IMR-90 (cell line): Measurements from ENCODE around the gene ROCK2. TPM values are rescaled to one million over a fixed set of nuclear protein-coding genes. Genes with fewer than 3 reads are reported as not detected.

Experiments used
- ATAC-seq: fragments of 200-7000 bp; cut with Tn5 transposase; 2 replicates; pipeline ENCODE4 v1.9.1; 2020; ENCODE audit warnings: low read depth, mild to moderate bottlenecking, moderate library complexity
- BruUV-seq: library from RNA; stranded (reverse); fragments of 400-500 nt; replicated peaks from 2 replicates; lab custom pipeline; 2021; lab: Mats Ljungman, UMichigan
- CTCF ChIA-PET: fragments of 300-600 bp; formaldehyde crosslinking; extraction: SDS; loops from one replicate; lab custom pipeline; 2021; ENCODE audit warnings: antibody characterized with exemption; lab: Yijun Ruan, JAX
- POLR2A ChIA-PET: fragments of 300-600 bp; sonication (Branson Sonifier 250); formaldehyde crosslinking; loops from one replicate; lab custom pipeline; 2022; ENCODE audit warnings: antibody characterized with exemption; ENCODE audit not compliant: unreplicated experiment; lab: Charles Lee
- DNase-seq: peaks from one replicate; pipeline ENCODE4 v3.0.0; 2013
- H2AFZ ChIP-seq: replicated peaks from 2 replicates; pipeline ENCODE3; 2013; ENCODE audit warnings: low read length, mild to moderate bottlenecking; ENCODE audit not compliant: poor library complexity
- H2AK5ac ChIP-seq: 2 replicates; pipeline ENCODE4 v1.6.1; 2013; ENCODE audit warnings: low read depth, low read length, inconsistent platforms
- H2AK9ac ChIP-seq: replicated peaks from 2 replicates; pipeline ENCODE3; 2013; ENCODE audit warnings: mild to moderate bottlenecking, low read depth, low read length, moderate library complexity; ENCODE audit not compliant: poor library complexity
- H2BK120ac ChIP-seq: 2 replicates; pipeline ENCODE4 v1.6.1; 2013; ENCODE audit warnings: low read depth, low read length, inconsistent platforms
- H2BK15ac ChIP-seq: 3 replicates; pipeline ENCODE4 v1.6.1; 2013; ENCODE audit warnings: low read depth, low read length, inconsistent platforms
- H2BK20ac ChIP-seq: 2 replicates; pipeline ENCODE4 v1.6.1; 2013; ENCODE audit warnings: low read depth, mild to moderate bottlenecking, inconsistent platforms, low read length, moderate library complexity
- H2BK5ac ChIP-seq: 2 replicates; pipeline ENCODE4 v1.6.1; 2013; ENCODE audit warnings: mild to moderate bottlenecking, low read depth, low read length, inconsistent platforms; ENCODE audit not compliant: poor library complexity, severe bottlenecking
- H3K14ac ChIP-seq: replicated peaks from 2 replicates; pipeline ENCODE4 v1.6.1; 2013; ENCODE audit warnings: low read depth, low read length, inconsistent platforms
- H3K18ac ChIP-seq: 2 replicates; pipeline ENCODE4 v1.6.1; 2013; ENCODE audit warnings: low read depth, low read length, control low read depth
- H3K23ac ChIP-seq: 2 replicates; pipeline ENCODE4 v1.6.1; 2013; ENCODE audit warnings: low read depth, low read length, inconsistent platforms
- H3K27ac ChIP-seq: 2 replicates; pipeline ENCODE4 v1.5.1; 2013; ENCODE audit warnings: mild to moderate bottlenecking, control low read depth, low read length; ENCODE audit not compliant: insufficient read depth
- H3K27me3 ChIP-seq: 2 replicates; pipeline ENCODE4 v1.6.1; 2013; ENCODE audit warnings: low read length; ENCODE audit not compliant: control insufficient read depth, insufficient read depth
- H3K36me3 ChIP-seq: 2 replicates; pipeline ENCODE4 v1.6.1; 2013; ENCODE audit warnings: low read length, mixed read lengths; ENCODE audit not compliant: control insufficient read depth, insufficient read depth
- H3K4ac ChIP-seq: 2 replicates; pipeline ENCODE4 v1.6.1; 2013; ENCODE audit warnings: low read depth, low read length, inconsistent platforms
- H3K4me1 ChIP-seq: 2 replicates; pipeline ENCODE4 v1.6.1; 2013; ENCODE audit warnings: low read length, mixed read lengths; ENCODE audit not compliant: control insufficient read depth, insufficient read depth
- H3K4me2 ChIP-seq: 2 replicates; pipeline ENCODE4 v1.6.1; 2013; ENCODE audit warnings: low read depth, mild to moderate bottlenecking, control low read depth, low read length, moderate library complexity
- H3K4me3 ChIP-seq: 2 replicates; pipeline ENCODE4 v1.5.1; 2013; ENCODE audit warnings: low read depth, mild to moderate bottlenecking, control low read depth, low read length, moderate library complexity; ENCODE audit not compliant: insufficient read depth
- H3K56ac ChIP-seq: 2 replicates; pipeline ENCODE4 v1.6.1; 2013; ENCODE audit warnings: low read length, inconsistent platforms; ENCODE audit not compliant: insufficient read depth; ENCODE audit errors: extremely low read depth
- H3K79me1 ChIP-seq, 2 experiments: 2 replicates each; pipeline ENCODE4 v1.6.1; 2013; ENCODE audit warnings: low read length in 2 of 2, inconsistent platforms in 1 of 2, low read depth in 1 of 2
- H3K9ac ChIP-seq: 2 replicates; pipeline ENCODE4 v1.6.1; 2013; ENCODE audit warnings: low read depth, low read length, control low read depth
- H3K9me1 ChIP-seq: 2 replicates; pipeline ENCODE4 v1.6.1; 2013; ENCODE audit warnings: low read length, inconsistent platforms; ENCODE audit not compliant: insufficient read depth
- H3K9me3 ChIP-seq: 2 replicates; pipeline ENCODE4 v1.6.1; 2013; ENCODE audit warnings: low read length; ENCODE audit not compliant: control insufficient read depth, insufficient read depth
- H4K20me1 ChIP-seq: 2 replicates; pipeline ENCODE4 v1.6.1; 2013; ENCODE audit warnings: low read length, inconsistent platforms; ENCODE audit not compliant: insufficient read depth
- H4K5ac ChIP-seq: 2 replicates; pipeline ENCODE4 v1.6.1; 2013; ENCODE audit warnings: mild to moderate bottlenecking, low read depth, low read length, control low read depth
- H4K8ac ChIP-seq, 2 experiments: 2 replicates each; pipeline ENCODE4 v1.6.1; 2013; ENCODE audit warnings: low read depth in 2 of 2, low read length in 2 of 2, control low read depth in 1 of 2, inconsistent platforms in 1 of 2
- H4K91ac ChIP-seq: 2 replicates; pipeline ENCODE4 v1.6.1; 2013; ENCODE audit warnings: low read depth, low read length, inconsistent platforms; ENCODE audit not compliant: insufficient read depth
- BHLHE40 ChIP-seq: fragments of 150-350 bp; IDR thresholded peaks from 2 replicates; pipeline ENCODE4 v1.6.1; 2016; ENCODE audit warnings: mild to moderate bottlenecking, low read depth, low read length
- CEBPB ChIP-seq: IDR thresholded peaks from 2 replicates; pipeline ENCODE4 v1.6.1; 2012; ENCODE audit warnings: low read depth, low read length, improper control_type of control experiment
- CHD1 ChIP-seq: IDR thresholded peaks from 2 replicates; pipeline ENCODE4 v1.6.1; 2012; ENCODE audit warnings: low read depth, low read length, improper control_type of control experiment
- CTCF ChIP-seq: conservative IDR thresholded peaks from 2 replicates; pipeline ENCODE4 v1.5.1; 2012; ENCODE audit warnings: mild to moderate bottlenecking, low read depth, low read length, improper control_type of control experiment
- ELK1 ChIP-seq: fragments of 150-350 bp; IDR thresholded peaks from 2 replicates; pipeline ENCODE4 v1.6.1; 2016; ENCODE audit warnings: low read depth, mild to moderate bottlenecking, low read length, moderate library complexity, borderline replicate concordance
- FOS ChIP-seq: fragments of 150-350 bp; IDR thresholded peaks from 2 replicates; pipeline ENCODE4 v1.6.1; 2016; ENCODE audit warnings: low read depth, low read length
- MAFK ChIP-seq: IDR thresholded peaks from 2 replicates; pipeline ENCODE4 v1.6.1; 2012; ENCODE audit warnings: low read depth, low read length, improper control_type of control experiment
- MAZ ChIP-seq: IDR thresholded peaks from 2 replicates; pipeline ENCODE4 v1.6.1; 2012; ENCODE audit warnings: low read depth, mild to moderate bottlenecking, low read length, improper control_type of control experiment, moderate library complexity, borderline replicate concordance
- MXI1 ChIP-seq: IDR thresholded peaks from 2 replicates; pipeline ENCODE4 v1.6.1; 2012; ENCODE audit warnings: low read depth, mild to moderate bottlenecking, low read length, moderate library complexity, borderline replicate concordance
- NFE2L2 ChIP-seq: fragments of 150-350 bp; IDR thresholded peaks from 2 replicates; pipeline ENCODE4 v1.6.1; 2016; ENCODE audit warnings: low read depth, mild to moderate bottlenecking, low read length
- POLR2A ChIP-seq: IDR thresholded peaks from 2 replicates; pipeline ENCODE4 v1.6.1; 2012; ENCODE audit warnings: mild to moderate bottlenecking, low read depth, low read length
- RAD21 ChIP-seq: IDR thresholded peaks from 2 replicates; pipeline ENCODE4 v1.6.1; 2012; ENCODE audit warnings: low read length, improper control_type of control experiment
- RCOR1 ChIP-seq: IDR thresholded peaks from 2 replicates; pipeline ENCODE4 v1.6.1; 2012; ENCODE audit warnings: mild to moderate bottlenecking, low read length, improper control_type of control experiment; ENCODE audit not compliant: insufficient replicate concordance
- RFX5 ChIP-seq: IDR thresholded peaks from 2 replicates; pipeline ENCODE4 v1.8.0; 2012; ENCODE audit warnings: low read depth, mild to moderate bottlenecking, low read length, moderate library complexity
- SMC3 ChIP-seq: fragments of 150-350 bp; IDR thresholded peaks from 2 replicates; pipeline ENCODE4 v1.6.1; 2016; ENCODE audit warnings: low read depth, mild to moderate bottlenecking, antibody characterized with exemption, low read length, moderate library complexity
- USF2 ChIP-seq: fragments of 150-350 bp; IDR thresholded peaks from 2 replicates; pipeline ENCODE4 v1.6.1; 2017; ENCODE audit warnings: mild to moderate bottlenecking, antibody characterized with exemption, low read length, low read depth
- WGBS, 2 experiments: methylation state at CpG; one replicate each; pipeline versions ENCODE4 v1.1.5 to v1.1.7; 2013; ENCODE audit warnings: missing lambda C conversion rate in 2 of 2; ENCODE audit not compliant: insufficient read length in 1 of 2; ENCODE audit errors: extremely low coverage in 2 of 2; 5-methylcytosine and 5-hydroxymethylcytosine counted together
- dilution Hi-C: fragments of 300-500 bp; cut with HindIII; formaldehyde crosslinking; loops from one replicate; pipeline ENCODE4 v1.14.3; 2018; ENCODE audit warnings: low sequenced_read_pairs; ENCODE audit not compliant: unreplicated experiment
- in situ Hi-C: fragments of 300-500 bp; cut with MboI; formaldehyde crosslinking; loops from 3 replicates; pipeline ENCODE4 v1.14.3; 2019; ENCODE audit warnings: low sequenced_read_pairs, inconsistent platforms, mixed read lengths
- intact Hi-C: fragments of 100-400 bp; cut with micrococcal nuclease; formaldehyde crosslinking; loops from 2 replicates; pipeline ENCODE4 v1.10.0; 2022
- polyA plus RNA-seq, 3 experiments: library from polyadenylated mRNA; depleted of rRNA; stranded (reverse); fragments of >200 nt; gene quantifications; 2 replicates each; pipeline ENCODE4 v1.2.3, GENCODE V29; 2012; ENCODE audit warnings: low replicate concordance in 1 of 3
- total RNA-seq: library from RNA; depleted of rRNA; stranded (reverse); fragments of >200 nt; gene quantifications from 2 replicates; pipeline ENCODE4 v1.2.3, GENCODE V29; 2012

Gene ROCK2
- total and polyA plus RNA-seq, 2 of the 4 experiments (the other 2 are of a cell fraction): 9.0 to 28.3 TPM

- no peak overlapping the region for H2BK20ac ChIP-seq
- H4K5ac ChIP-seq: no peak overlapping the region
- no peak overlapping the region for H3K56ac ChIP-seq
- H3K79me1 ChIP-seq: peaks cover 6 to 22% of the 10 kb centered on the region in 2 experiments; a peak in 2 of 4 replicates
- ATAC-seq (no peak), DNase-seq (no peak)
- H3K4ac ChIP-seq: no peak overlapping the region
- H3K23ac ChIP-seq: no peak overlapping the region
- dilution Hi-C loops: no loop called here
- no peak for TF ChIP-seq CEBPB
- TF ChIP-seq CTCF: no peak
- TF ChIP-seq RCOR1: no peak
- TF ChIP-seq BHLHE40: no peak
- TF ChIP-seq CHD1: no peak
- TF ChIP-seq MAFK: no peak
- TF ChIP-seq FOS: no peak
- no peak for TF ChIP-seq POLR2A
- TF ChIP-seq MXI1: no peak
- TF ChIP-seq ELK1: no peak
- TF ChIP-seq RAD21: no peak
- TF ChIP-seq MAZ: no peak
- no peak for TF ChIP-seq USF2
- TF ChIP-seq SMC3: no peak
- no peak for TF ChIP-seq RFX5
- TF ChIP-seq NFE2L2: no peak
- H3K4me3 ChIP-seq: no peak overlapping the region
- 33% methylated on average over 1 of the region's 4 CpGs; no CpG with 5 or more reads in 1 of the 2 experiments for WGBS, 2 experiments
- H3K9ac ChIP-seq: no peak overlapping the region
- intact Hi-C loops: no loop called here
- no peak overlapping the region for H2BK5ac ChIP-seq
- POLR2A ChIA-PET: no interaction called here
- no peak overlapping the region for H3K27ac ChIP-seq
- CTCF ChIA-PET: no interaction called here
- in situ Hi-C loops: no loop called here
- no peaks in the 10 kb centered on the region for H3K4me1 ChIP-seq
- no peak overlapping the region for H2BK15ac ChIP-seq
- H3K14ac ChIP-seq: no peak overlapping the region
- H2AK5ac ChIP-seq: no peak overlapping the region
- H3K36me3 ChIP-seq: peaks cover 30% of the 10 kb centered on the region
- no TSS peak for BruUV-seq
- H3K18ac ChIP-seq: no peak overlapping the region
- peaks cover 4% of the 10 kb centered on the region for H4K20me1 ChIP-seq
- no peak overlapping the region for H4K91ac ChIP-seq
- no peaks in the 10 kb centered on the region for H3K9me1 ChIP-seq
- no peak overlapping the region for H2AFZ ChIP-seq
- no peak overlapping the region for H2BK120ac ChIP-seq
- no peaks in the 10 kb centered on the region for H3K27me3 ChIP-seq
- no peaks in the 10 kb centered on the region for H3K9me3 ChIP-seq
- H4K8ac ChIP-seq: no peak overlapping the region
- H3K4me2 ChIP-seq: no peak overlapping the region
- H2AK9ac ChIP-seq: no peak overlapping the region
Observed at GRCh38 chr2:11214770-11215169, 129.7 kb downstream of the ROCK2 start.
